ENCODE measurements around the gene FBXL12. TPM values are rescaled to one million over a fixed set of nuclear protein-coding genes. Genes with fewer than 3 reads are reported as not detected.
A peak's percentile ranks its signal among the peaks of the same experiment; 100 is the strongest.
"Not testable (repeated sequence)": the region's sequence is repeated elsewhere in the genome, so short reads cannot be mapped to it uniquely, and the experiment has no call there.

FBXL12 gene
- total RNA-seq, 1 donor from 2014 or later = 29.0 TPM

GRCh38 chr19:9848060-9848459 is 29.2 kb upstream of the FBXL12 start:
- H3K27ac Mint-ChIP-seq (ENCODE audit: unreplicated experiment) = no peak overlapping the region
- no peaks in the 10 kb centered on the region for H3K27me3 Mint-ChIP-seq (ENCODE audit: unreplicated experiment)
- TF ChIP-seq CTCF (IDR thresholded peaks at IDR 0.05) = peak; percentile 58
- H3K4me3 Mint-ChIP-seq (ENCODE audit: unreplicated experiment) = no peak overlapping the region
- DNase-seq (ENCODE audit: extremely low spot score, unreplicated experiment) = no peak
- peaks cover 18% of the 10 kb centered on the region for H3K4me1 Mint-ChIP-seq (ENCODE audit: unreplicated experiment)
- peaks cover 16% of the 10 kb centered on the region for H3K36me3 Mint-ChIP-seq (ENCODE audit: unreplicated experiment)
- no peaks in the 10 kb centered on the region for H3K9me3 Mint-ChIP-seq (ENCODE audit: unreplicated experiment)

- H3K4me3 Mint-ChIP-seq (ENCODE audit: unreplicated experiment) = no peak overlapping the region
- H3K4me1 Mint-ChIP-seq (ENCODE audit: unreplicated experiment) = peaks cover 13% of the 10 kb centered on the region
- H3K27ac Mint-ChIP-seq (ENCODE audit: unreplicated experiment) = peak overlapping the region; percentile 73
- H3K27me3 Mint-ChIP-seq (ENCODE audit: unreplicated experiment) = no peaks in the 10 kb centered on the region
- peak; percentile 75 for TF ChIP-seq CTCF (IDR thresholded peaks at IDR 0.05)
- DNase-seq (ENCODE audit: extremely low spot score, unreplicated experiment) = peak; percentile 90
- peaks cover 20% of the 10 kb centered on the region for H3K36me3 Mint-ChIP-seq (ENCODE audit: unreplicated experiment)
- H3K9me3 Mint-ChIP-seq (ENCODE audit: unreplicated experiment) = no peaks in the 10 kb centered on the region
Observed at GRCh38 chr19:9847087-9847671, 28.3 kb upstream of the FBXL12 start.

GRCh38 chr19:9843626-9844273 is 24.9 kb upstream of the FBXL12 start:
- not testable (repeated sequence) for H3K27ac Mint-ChIP-seq (ENCODE audit: unreplicated experiment); H3K9me3 Mint-ChIP-seq (ENCODE audit: unreplicated experiment); H3K27me3 Mint-ChIP-seq (ENCODE audit: unreplicated experiment); H3K4me3 Mint-ChIP-seq (ENCODE audit: unreplicated experiment); DNase-seq (ENCODE audit: extremely low spot score, unreplicated experiment)
- peaks cover 30% of the 10 kb centered on the region for H3K36me3 Mint-ChIP-seq (ENCODE audit: unreplicated experiment)
- peaks cover 13% of the 10 kb centered on the region for H3K4me1 Mint-ChIP-seq (ENCODE audit: unreplicated experiment)

- Mint-ChIP-seq H3K4me1 (ENCODE audit: unreplicated experiment) (peaks cover 13% of the 10 kb centered on the region), H3K4me3 (ENCODE audit: unreplicated experiment) (no peak overlapping the region), H3K27me3 (ENCODE audit: unreplicated experiment) (no peaks in the 10 kb centered on the region), H3K27ac (ENCODE audit: unreplicated experiment) (no peak overlapping the region), H3K9me3 (ENCODE audit: unreplicated experiment) (no peaks in the 10 kb centered on the region), H3K36me3 (ENCODE audit: unreplicated experiment) (peaks cover 32% of the 10 kb centered on the region)
- DNase-seq (ENCODE audit: extremely low spot score, unreplicated experiment) = no peak
- no peak for TF ChIP-seq CTCF (IDR thresholded peaks at IDR 0.05)
Observed at GRCh38 chr19:9842834-9843625, 24.2 kb upstream of the FBXL12 start.

- Mint-ChIP-seq H3K4me3 (ENCODE audit: unreplicated experiment) (no peak overlapping the region), H3K27ac (ENCODE audit: unreplicated experiment) (no peak overlapping the region), H3K36me3 (ENCODE audit: unreplicated experiment) (peaks cover 26% of the 10 kb centered on the region), H3K9me3 (ENCODE audit: unreplicated experiment) (no peaks in the 10 kb centered on the region), H3K27me3 (ENCODE audit: unreplicated experiment) (no peaks in the 10 kb centered on the region), H3K4me1 (ENCODE audit: unreplicated experiment) (peaks cover 12% of the 10 kb centered on the region)
- no peak for TF ChIP-seq CTCF (IDR thresholded peaks at IDR 0.05)
- no peak for DNase-seq (ENCODE audit: extremely low spot score, unreplicated experiment)
Observed at GRCh38 chr19:9839415-9839814, 20.5 kb upstream of the FBXL12 start.

All from osteocyte (in vitro differentiated cells).